ENCODE data around the gene NMNAT2.

- TF ChIP-seq CTCF (IDR thresholded peaks at IDR 0.05): no peak
- no peak for TF ChIP-seq POLR2AphosphoS5 (IDR thresholded peaks at IDR 0.05)
- TF ChIP-seq EP300 (IDR thresholded peaks at IDR 0.05; ENCODE audit: low read depth): no peak
These were observed 181.9 kb downstream of the NMNAT2 start for GRCh38 chr1:183236158-183236725.

All from transverse colon (tissue), 4 donors.